ENCODE results near the gene LRRK1. TPM values are rescaled to one million over a fixed set of nuclear protein-coding genes. Genes with fewer than 3 reads are reported as not detected.

LRRK1 gene
- total RNA-seq, 4 donors from 2014 or later = 14.1 to 31.5 (median 16.8) TPM

Other genes starting within 250 kb of the LRRK1 start
- 10 to 100 TPM; 30.6 to 69.6 (median 36.1) TPM for gene ALDH1A3, start 39.5 kb upstream of the LRRK1 start, total RNA-seq